Natural killer cell (primary cell): ENCODE results near the gene ZNF592. TPM values are rescaled to one million over a fixed set of nuclear protein-coding genes. Genes with fewer than 3 reads are reported as not detected.
A peak's percentile ranks its signal among the peaks of the same experiment; 100 is the strongest.

Experiments
- ATAC-seq, 3 donors: fragments of 150-1000 bp in 2 of 3; fragments of 200-7000 bp in 1 of 3; cut with Tn5 transposase; 1 replicate in 1 of 3; 2 replicates in 2 of 3; pipeline ENCODE4 v1.10.0; 2021; ENCODE audit warnings: mild to moderate bottlenecking in 2 of 3, moderate library complexity in 2 of 3
- DNase-seq, 2 donors: peaks; one replicate each; pipeline versions ENCODE4 v3.0.0 to v3.0.0-alpha.2; 2013 to 2021; ENCODE audit warnings: mixed read lengths in 1 of 2
- H3K27ac ChIP-seq: one replicate; pipeline ENCODE4 v1.5.1; 2013; ENCODE audit warnings: mild to moderate bottlenecking, low read length
- H3K27me3 ChIP-seq: one replicate; pipeline ENCODE4 v1.6.1; 2013; ENCODE audit warnings: low read length; ENCODE audit not compliant: control insufficient read depth, insufficient read depth
- H3K36me3 ChIP-seq: one replicate; pipeline ENCODE4 v1.6.1; 2013; ENCODE audit warnings: low read length; ENCODE audit not compliant: control insufficient read depth, insufficient read depth
- H3K4me1 ChIP-seq: one replicate; pipeline ENCODE4 v1.6.1; 2013; ENCODE audit warnings: low read length; ENCODE audit not compliant: control insufficient read depth, insufficient read depth
- H3K4me3 ChIP-seq: one replicate; pipeline ENCODE4 v1.5.1; 2013; ENCODE audit warnings: low read length
- H3K9me3 ChIP-seq: one replicate; pipeline ENCODE4 v1.6.1; 2013; ENCODE audit warnings: low read length; ENCODE audit not compliant: control insufficient read depth, insufficient read depth
- H3K27ac Mint-ChIP-seq, 2 donors: one replicate each; pipeline ENCODE4 v1.8.0; 2022; ENCODE audit warnings: mild to moderate bottlenecking in 2 of 2, mixed read lengths in 2 of 2, moderate library complexity in 1 of 2
- H3K27me3 Mint-ChIP-seq, 2 donors: one replicate each; pipeline ENCODE4 v1.8.0; 2022; ENCODE audit warnings: low read depth in 2 of 2, mixed read lengths in 2 of 2
- H3K36me3 Mint-ChIP-seq: one replicate; pipeline ENCODE4 v1.8.0; 2022; ENCODE audit warnings: mixed read lengths
- H3K4me1 Mint-ChIP-seq, 2 donors: one replicate each; pipeline ENCODE4 v1.8.0; 2022; ENCODE audit warnings: mixed read lengths in 2 of 2
- H3K4me3 Mint-ChIP-seq: one replicate; pipeline ENCODE4 v1.8.0; 2022; ENCODE audit warnings: mild to moderate bottlenecking, moderate library complexity, mixed read lengths
- H3K9me3 Mint-ChIP-seq, 2 donors: one replicate each; pipeline ENCODE4 v1.8.0; 2022; ENCODE audit warnings: mixed read lengths in 2 of 2
- WGBS: methylation state at CpG from one replicate; pipeline ENCODE4 v1.1.7; 2013; ENCODE audit warnings: missing lambda C conversion rate; ENCODE audit not compliant: insufficient coverage; 5-methylcytosine and 5-hydroxymethylcytosine counted together
- intact Hi-C: fragments of 100-400 bp; cut with micrococcal nuclease; formaldehyde crosslinking; loops from one replicate; pipeline ENCODE4 v1.14.2; 2022
- total RNA-seq, 4 donors: library from RNA; stranded (reverse); fragments of 120-200 nt in 1 of 4; gene quantifications; one replicate each; pipeline versions ENCODE4 v1.2.3 to v1.2.4, GENCODE V29; 2013 to 2022
- TF ChIP-seq, protein P1 (sequence below): fragments of 200-600 bp; IDR thresholded peaks from one replicate; pipeline ENCODE4 v1.8.0; 2022; ENCODE audit warnings: antibody characterized with exemption

The ZNF592 gene
- total RNA-seq, 3 donors from 2014 or later (not counting 1 experiment from before 2014, with no cell fraction given), result 38.0 to 43.8 (median 39.1) TPM

DNA sequence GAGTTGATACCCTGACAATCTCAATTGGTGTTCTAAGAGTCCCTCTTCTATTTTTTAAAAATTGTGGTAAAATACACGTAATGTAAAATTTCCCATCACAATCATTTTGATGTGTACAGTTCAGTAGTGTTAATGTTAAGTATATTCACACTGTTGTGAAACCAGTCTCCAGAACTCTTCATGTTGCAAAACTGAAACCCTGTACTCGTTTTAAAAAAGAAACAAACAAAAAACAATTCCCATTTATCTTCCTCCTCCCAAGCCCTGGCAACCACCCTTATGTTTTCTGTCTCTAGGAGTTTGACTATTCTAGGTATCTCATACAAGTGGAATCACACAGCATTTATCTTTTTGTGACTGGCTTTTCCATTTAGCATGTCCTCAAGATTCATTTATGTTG is 40.1 kb downstream of the ZNF592 start:
- no peak overlapping the region for H3K27ac ChIP-seq
- Mint-ChIP-seq H3K4me3 (no peak overlapping the region), H3K36me3 (peaks cover 10% of the 10 kb centered on the region), H3K27me3 (no peaks in the 10 kb centered on the region), H3K9me3 (no peaks in the 10 kb centered on the region), H3K4me1 (peaks cover 38 to 56% of the 10 kb centered on the region in 2 donors), H3K27ac (peak overlapping the region; percentile 59 to 78)
- H3K4me1 ChIP-seq, result peaks cover 27% of the 10 kb centered on the region
- 60% methylated on average over 1 of the region's 2 CpGs for WGBS
- ATAC-seq (no peak), DNase-seq (no peak)
- no peak overlapping the region for H3K4me3 ChIP-seq
- H3K27me3 ChIP-seq, result no peaks in the 10 kb centered on the region
- H3K9me3 ChIP-seq, result no peaks in the 10 kb centered on the region
- intact Hi-C loops, result no loop called here
- TF ChIP-seq, protein P1, sequence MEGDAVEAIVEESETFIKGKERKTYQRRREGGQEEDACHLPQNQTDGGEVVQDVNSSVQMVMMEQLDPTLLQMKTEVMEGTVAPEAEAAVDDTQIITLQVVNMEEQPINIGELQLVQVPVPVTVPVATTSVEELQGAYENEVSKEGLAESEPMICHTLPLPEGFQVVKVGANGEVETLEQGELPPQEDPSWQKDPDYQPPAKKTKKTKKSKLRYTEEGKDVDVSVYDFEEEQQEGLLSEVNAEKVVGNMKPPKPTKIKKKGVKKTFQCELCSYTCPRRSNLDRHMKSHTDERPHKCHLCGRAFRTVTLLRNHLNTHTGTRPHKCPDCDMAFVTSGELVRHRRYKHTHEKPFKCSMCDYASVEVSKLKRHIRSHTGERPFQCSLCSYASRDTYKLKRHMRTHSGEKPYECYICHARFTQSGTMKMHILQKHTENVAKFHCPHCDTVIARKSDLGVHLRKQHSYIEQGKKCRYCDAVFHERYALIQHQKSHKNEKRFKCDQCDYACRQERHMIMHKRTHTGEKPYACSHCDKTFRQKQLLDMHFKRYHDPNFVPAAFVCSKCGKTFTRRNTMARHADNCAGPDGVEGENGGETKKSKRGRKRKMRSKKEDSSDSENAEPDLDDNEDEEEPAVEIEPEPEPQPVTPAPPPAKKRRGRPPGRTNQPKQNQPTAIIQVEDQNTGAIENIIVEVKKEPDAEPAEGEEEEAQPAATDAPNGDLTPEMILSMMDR, result no peak
- H3K36me3 ChIP-seq, result peaks cover 43% of the 10 kb centered on the region

DNA sequence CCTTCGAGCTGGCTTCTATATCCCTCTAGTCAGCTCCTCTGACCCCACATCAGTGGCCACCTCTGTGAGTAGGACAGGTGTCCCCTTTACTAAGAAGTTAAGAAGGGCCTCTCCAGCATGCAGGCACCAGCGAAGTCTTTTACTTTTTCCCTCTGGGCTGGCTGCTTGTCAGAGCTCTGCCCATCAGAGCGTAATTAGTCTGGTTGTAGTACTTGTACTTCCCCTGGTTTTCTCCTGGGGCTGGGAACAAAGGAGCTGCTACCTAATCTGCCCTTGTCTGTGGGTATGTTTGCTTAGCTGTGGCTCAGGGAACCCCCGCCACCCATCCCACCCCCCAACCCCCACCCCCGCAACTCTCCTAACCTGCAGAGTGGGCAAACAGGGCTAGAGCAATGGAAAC is 41.4 kb downstream of the ZNF592 start:
- WGBS, result 97% methylated on average over 3 of the region's 5 CpGs
- peak overlapping the region in 1 of 2 donors; percentile 66 for H3K27ac Mint-ChIP-seq
- intact Hi-C loops, result no loop called here
- peaks cover 36% of the 10 kb centered on the region for H3K36me3 ChIP-seq
- no peak for ATAC-seq
- peaks cover 36 to 50% of the 10 kb centered on the region in 2 donors for H3K4me1 Mint-ChIP-seq
- H3K9me3 ChIP-seq, result no peaks in the 10 kb centered on the region
- H3K4me3 ChIP-seq, result no peak overlapping the region
- peaks cover 10% of the 10 kb centered on the region for H3K36me3 Mint-ChIP-seq
- H3K4me1 ChIP-seq, result peaks cover 23% of the 10 kb centered on the region
- no peak overlapping the region for H3K27ac ChIP-seq
- TF ChIP-seq, protein P1, result no peak
- no peaks in the 10 kb centered on the region for H3K27me3 ChIP-seq
- H3K4me3 Mint-ChIP-seq, result no peak overlapping the region
- no peak for DNase-seq
- H3K9me3 Mint-ChIP-seq, result no peaks in the 10 kb centered on the region
- no peaks in the 10 kb centered on the region for H3K27me3 Mint-ChIP-seq

DNA sequence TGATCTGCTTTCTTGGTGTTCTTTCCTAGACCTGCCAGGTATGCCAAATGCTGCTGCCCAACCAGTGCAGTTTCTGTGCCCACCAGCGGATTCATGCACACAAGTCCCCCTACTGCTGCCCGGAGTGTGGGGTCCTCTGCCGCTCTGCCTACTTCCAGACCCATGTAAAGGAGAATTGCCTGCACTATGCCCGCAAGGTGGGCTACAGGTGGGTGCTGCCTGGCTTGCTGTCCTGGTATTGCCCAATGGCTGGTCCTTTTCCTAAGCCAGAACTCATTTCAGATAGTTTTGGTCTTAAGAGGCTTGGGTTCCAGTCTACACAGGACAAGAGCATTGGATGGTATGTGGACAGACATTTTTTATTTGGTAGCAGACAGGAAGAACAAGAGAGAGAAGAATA is 42.3 kb downstream of the ZNF592 start:
- H3K9me3 ChIP-seq, result no peaks in the 10 kb centered on the region
- no peaks in the 10 kb centered on the region for H3K27me3 Mint-ChIP-seq
- H3K27me3 ChIP-seq, result no peaks in the 10 kb centered on the region
- H3K4me3 ChIP-seq, result no peak overlapping the region
- TF ChIP-seq, protein P1, result no peak
- intact Hi-C loops, result no loop called here
- DNase-seq, result no peak
- peaks cover 10% of the 10 kb centered on the region for H3K36me3 Mint-ChIP-seq
- H3K27ac ChIP-seq, result no peak overlapping the region
- no peak overlapping the region for H3K4me3 Mint-ChIP-seq
- peaks cover 36% of the 10 kb centered on the region for H3K36me3 ChIP-seq
- H3K4me1 ChIP-seq, result peaks cover 14% of the 10 kb centered on the region
- H3K4me1 Mint-ChIP-seq, result peaks cover 27 to 40% of the 10 kb centered on the region in 2 donors
- 98% methylated on average over 4 of the region's 4 CpGs for WGBS
- H3K27ac Mint-ChIP-seq, result peak overlapping the region; percentile 29 to 66
- ATAC-seq, result no peak
- H3K9me3 Mint-ChIP-seq, result no peaks in the 10 kb centered on the region

DNA sequence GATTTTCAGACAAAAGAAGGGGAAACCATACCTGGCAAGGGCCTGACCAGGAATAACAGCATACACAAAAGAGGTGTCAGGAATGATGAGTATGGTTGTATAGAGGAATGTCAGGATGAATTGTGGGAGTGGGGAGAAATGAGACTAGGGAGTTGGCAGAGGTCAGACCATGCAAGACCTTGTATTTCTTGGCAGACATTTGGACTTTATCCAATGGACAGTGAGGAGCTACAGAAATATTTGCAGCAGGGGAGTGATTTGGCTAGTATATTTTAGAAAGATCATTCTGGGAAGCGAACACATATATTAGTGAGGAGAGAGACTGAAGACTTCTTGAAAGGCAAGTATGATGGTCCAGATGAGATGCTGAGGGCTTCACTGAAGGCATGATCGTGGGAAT is 43.4 kb downstream of the ZNF592 start:
- WGBS, result 100% methylated on average over 2 of the region's 2 CpGs
- H3K36me3 Mint-ChIP-seq, result peaks cover 10% of the 10 kb centered on the region
- H3K27ac ChIP-seq, result no peak overlapping the region
- DNase-seq (no peak), ATAC-seq (no peak)
- no peak overlapping the region for H3K4me3 Mint-ChIP-seq
- TF ChIP-seq, protein P1, result no peak
- intact Hi-C loops, result no loop called here
- no peak overlapping the region for H3K4me3 ChIP-seq
- peaks cover 25 to 31% of the 10 kb centered on the region in 2 donors for H3K4me1 Mint-ChIP-seq
- no peaks in the 10 kb centered on the region for H3K9me3 ChIP-seq
- H3K9me3 Mint-ChIP-seq, result no peaks in the 10 kb centered on the region
- H3K27ac Mint-ChIP-seq, result peak overlapping the region; percentile 12 to 27
- peaks cover 4% of the 10 kb centered on the region for H3K4me1 ChIP-seq
- H3K27me3 ChIP-seq, result no peaks in the 10 kb centered on the region
- no peaks in the 10 kb centered on the region for H3K27me3 Mint-ChIP-seq
- peaks cover 39% of the 10 kb centered on the region for H3K36me3 ChIP-seq
